Esophagus squamous epithelium (tissue), 5 donors: ENCODE measurements around the gene ESPNL. TPM values are rescaled to one million over a fixed set of nuclear protein-coding genes. Genes with fewer than 3 reads are reported as not detected.

ENCODE experiments used
- DNase-seq: peaks from one replicate; lab custom pipeline; 2025; lab: John Stamatoyannopoulos, UW
- H3K27ac ChIP-seq, 4 donors: fragments of 200-600 bp; sonication (generic); one replicate each; pipeline ENCODE4 v1.5.1; 2016 to 2019; ENCODE audit warnings: mild to moderate bottlenecking in 1 of 4
- H3K27me3 ChIP-seq, 4 donors: fragments of 200-600 bp; sonication (generic); 1 replicate in 3 of 4; 2 replicates in 1 of 4; pipeline versions ENCODE4 v1.5.1 to v1.6.0; 2017 to 2021; ENCODE audit warnings: antibody characterized with exemption in 1 of 4
- H3K36me3 ChIP-seq, 3 donors: fragments of 200-600 bp; sonication (generic); one replicate each; pipeline ENCODE4 v1.5.1; 2016 to 2019
- H3K4me1 ChIP-seq, 3 donors: fragments of 200-600 bp; sonication (generic); one replicate each; pipeline ENCODE4 v1.5.1; 2017 to 2019
- H3K4me3 ChIP-seq, 4 donors: fragments of 200-600 bp; sonication (generic); 1 replicate in 3 of 4; 2 replicates in 1 of 4; pipeline ENCODE4 v1.5.1; 2016 to 2019; ENCODE audit warnings: mild to moderate bottlenecking in 2 of 4, moderate library complexity in 1 of 4
- H3K9me3 ChIP-seq, 3 donors: fragments of 200-600 bp; sonication (generic); one replicate each; pipeline ENCODE4 v1.5.1; 2016 to 2019
- CTCF ChIP-seq, 6 experiments: fragments of 450-650 bp in 4 of 6; fragments of 200-600 bp in 2 of 6; sonication (generic) in 2 of 6; IDR thresholded peaks; one replicate each; pipeline ENCODE4 v1.5.1; 2016 to 2019; ENCODE audit warnings: antibody characterized with exemption in 6 of 6, mild to moderate bottlenecking in 4 of 6, moderate library complexity in 4 of 6
- POLR2A ChIP-seq, 4 donors: fragments of 450-650 bp; IDR thresholded peaks; one replicate each; pipeline ENCODE4 v1.6.1; 2017; ENCODE audit warnings: antibody characterized with exemption in 4 of 4, mild to moderate bottlenecking in 4 of 4, moderate library complexity in 3 of 4
- WGBS, 2 donors: methylation state at CpG; one replicate each; pipeline ENCODE4 v1.1.5; 2018; 5-methylcytosine and 5-hydroxymethylcytosine counted together
- intact Hi-C: fragments of 100-400 bp; cut with DNase I; formaldehyde crosslinking; loops from one replicate; pipeline ENCODE4 v1.15.0; 2022
- total RNA-seq, 4 donors: library from RNA; depleted of rRNA; stranded (reverse); fragments of >200 nt; gene quantifications; one replicate each; pipeline ENCODE4 v1.1.0, GENCODE V29; 2016
- donor health status: DM: yes; HTN: yes; CAD: no.

The ESPNL gene
- total RNA-seq, 4 donors from 2014 or later, result 0.04 to 1.3 (median 0.88) TPM; not detected in 1

GRCh38 chr2:238149841-238150572 is 49.9 kb downstream of the ESPNL start:
- intact Hi-C loops, result no loop called here
- TF ChIP-seq POLR2A (IDR thresholded peaks at IDR 0.05), result no peak
- no peak for TF ChIP-seq CTCF (IDR thresholded peaks at IDR 0.05)
- H3K36me3 ChIP-seq, result no peaks in the 10 kb centered on the region
- H3K27me3 ChIP-seq, result no peaks in the 10 kb centered on the region
- no peak overlapping the region for H3K4me3 ChIP-seq
- no peak for DNase-seq
- H3K4me1 ChIP-seq, result peaks cover 0 to 12% (median 0%) of the 10 kb centered on the region in 3 donors
- no peak overlapping the region for H3K27ac ChIP-seq
- no peaks in the 10 kb centered on the region for H3K9me3 ChIP-seq
- WGBS, 2 donors, result no CpG with 5 or more reads among the region's 14 CpGs

- Histone ChIP-seq H3K36me3 (no peaks in the 10 kb centered on the region), H3K27ac (no peak overlapping the region), H3K9me3 (no peaks in the 10 kb centered on the region), H3K4me1 (peaks cover 0 to 14% (median 1%) of the 10 kb centered on the region in 3 donors), H3K4me3 (no peak overlapping the region), H3K27me3 (no peaks in the 10 kb centered on the region)
- intact Hi-C loops, result no loop called here
- TF ChIP-seq POLR2A (IDR thresholded peaks at IDR 0.05) (no peak), CTCF (IDR thresholded peaks at IDR 0.05) (no peak)
- no peak for DNase-seq
- 85 to 100% methylated on average over 1 to 4 of the region's 25 CpGs for WGBS, 2 donors
Measured at GRCh38 chr2:238150686-238151085, 50.5 kb downstream of the ESPNL start.

- no peak overlapping the region for H3K4me3 ChIP-seq
- intact Hi-C loops, result no loop called here
- 100% methylated on average over 1 of the region's 13 CpGs for WGBS, 2 donors
- H3K27me3 ChIP-seq, result no peaks in the 10 kb centered on the region
- peaks cover 0 to 18% (median 3%) of the 10 kb centered on the region in 3 donors for H3K4me1 ChIP-seq
- H3K9me3 ChIP-seq, result no peaks in the 10 kb centered on the region
- H3K36me3 ChIP-seq, result no peaks in the 10 kb centered on the region
- DNase-seq, result no peak
- no peak for TF ChIP-seq POLR2A (IDR thresholded peaks at IDR 0.05)
- no peak for TF ChIP-seq CTCF (IDR thresholded peaks at IDR 0.05)
- H3K27ac ChIP-seq, result no peak overlapping the region
Measured at GRCh38 chr2:238151205-238151604, 51.1 kb downstream of the ESPNL start.

- H3K9me3 ChIP-seq, result no peaks in the 10 kb centered on the region
- H3K27me3 ChIP-seq, result no peaks in the 10 kb centered on the region
- 75 to 80% methylated on average over 1 to 6 of the region's 16 CpGs for whole genome bisulfite sequencing, 2 donors
- H3K4me1 ChIP-seq, result peaks cover 0 to 18% (median 3%) of the 10 kb centered on the region in 3 donors
- H3K27ac ChIP-seq, result no peak overlapping the region
- no peak overlapping the region for H3K4me3 ChIP-seq
- H3K36me3 ChIP-seq, result no peaks in the 10 kb centered on the region
- TF ChIP-seq CTCF (IDR thresholded peaks at IDR 0.05) (no peak), POLR2A (IDR thresholded peaks at IDR 0.05) (no peak)
- DNase-seq, result no peak
- intact Hi-C loops, result no loop called here
Measured at GRCh38 chr2:238151628-238152235, 51.6 kb downstream of the ESPNL start.
